Stimulated activated CD4-positive, alpha-beta T cell treated with anti-CD3 and anti-CD28 coated beads, TNF-alpha, amount 100 ng/mL, for 4 hours (primary cell): Measurements from ENCODE around the gene ZFR2.
"Not testable (repeated sequence)": the region's sequence is repeated elsewhere in the genome, so short reads cannot be mapped to it uniquely, and the experiment has no call there.

ENCODE experiments used
- DNase-seq, 3 experiments: peaks; one replicate each; pipeline ENCODE4 v3.0.0-alpha.2; 2020; ENCODE audit warnings: low read depth in 3 of 3

ZFR2 gene

GRCh38 chr19:3874695-3875094, 5.9 kb upstream of the ZFR2 start:
- DNase-seq, result not testable (repeated sequence)

DNA sequence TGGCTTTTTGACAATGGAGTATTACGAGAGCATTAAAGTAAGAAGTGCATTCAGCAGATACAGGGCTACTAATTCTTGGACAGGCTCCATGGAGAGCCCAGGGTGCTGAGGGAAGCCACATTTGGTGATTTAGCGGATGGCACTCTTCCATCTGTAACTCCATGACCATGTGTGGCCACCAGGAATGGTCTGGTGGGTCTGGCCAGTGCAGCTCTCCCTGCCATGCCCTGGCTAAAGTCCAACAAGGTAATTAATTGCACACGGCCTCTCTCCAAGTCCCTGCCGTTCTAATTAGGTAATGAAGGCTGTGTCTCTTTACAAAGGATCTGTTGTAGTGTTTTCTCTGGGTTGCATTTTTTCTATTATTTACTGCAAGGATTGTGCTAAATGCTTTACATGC, 4.3 kb upstream of the ZFR2 start:
- DNase-seq, result no peak

GRCh38 chr19:3867971-3868769, 668 bp downstream of the ZFR2 start:
- no peak for DNase-seq

- DNase-seq, result no peak
These were observed 1.8 kb downstream of the ZFR2 start for GRCh38 chr19:3866910-3867638.

DNA sequence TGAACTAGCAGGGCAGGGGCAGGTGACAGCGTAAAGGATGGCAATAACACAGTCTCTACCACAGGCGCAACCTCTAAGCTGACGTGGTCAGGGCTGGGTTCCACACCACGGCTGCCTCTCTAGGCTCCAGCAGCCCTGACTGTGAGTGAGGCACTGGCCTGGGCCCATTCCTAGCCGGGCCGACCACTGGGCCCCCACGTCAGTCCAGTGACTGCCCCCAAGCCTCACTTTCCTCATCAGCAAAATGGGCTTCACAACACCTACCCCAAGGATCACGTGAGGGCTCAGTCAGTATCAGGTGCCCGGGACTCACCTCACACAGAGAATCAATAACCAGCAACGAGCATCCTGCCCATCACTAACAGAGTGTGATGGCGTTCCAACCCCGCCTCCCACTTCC, 5.2 kb downstream of the ZFR2 start:
- no peak for DNase-seq

DNA sequence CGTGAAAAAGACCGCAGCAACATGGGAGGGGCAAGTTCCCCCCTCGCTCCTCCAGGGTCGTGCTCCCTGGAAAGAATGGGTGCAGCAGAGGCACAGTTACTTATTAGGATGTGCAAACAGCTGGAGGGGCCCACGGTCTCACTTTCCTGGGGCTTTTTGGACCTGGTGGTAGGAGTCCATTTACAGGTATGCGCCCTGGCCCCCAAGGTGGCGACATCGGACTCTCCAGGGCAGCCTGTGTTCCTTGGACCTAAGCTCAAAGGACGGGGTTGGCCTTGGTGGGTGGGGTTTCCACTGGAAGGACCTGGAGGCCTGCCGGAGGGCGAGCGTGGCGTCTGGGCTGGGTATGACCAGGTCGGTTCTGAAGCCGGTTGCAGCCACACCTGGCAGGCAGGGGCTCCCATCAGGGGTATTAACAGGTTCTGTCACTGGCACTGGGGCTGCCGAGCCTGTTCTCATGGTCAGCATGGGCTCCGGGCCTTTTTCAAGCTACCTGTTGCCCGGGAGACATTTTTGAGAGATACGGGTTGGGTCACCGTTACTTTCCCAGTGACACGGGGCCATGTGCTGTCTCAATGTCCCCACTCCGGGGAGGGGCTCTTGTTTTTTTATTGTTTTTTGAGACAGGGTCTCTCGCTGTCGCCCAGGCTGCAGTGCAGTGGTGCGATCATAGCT, 5.9 kb downstream of the ZFR2 start:
- DNase-seq, result no peak

DNA sequence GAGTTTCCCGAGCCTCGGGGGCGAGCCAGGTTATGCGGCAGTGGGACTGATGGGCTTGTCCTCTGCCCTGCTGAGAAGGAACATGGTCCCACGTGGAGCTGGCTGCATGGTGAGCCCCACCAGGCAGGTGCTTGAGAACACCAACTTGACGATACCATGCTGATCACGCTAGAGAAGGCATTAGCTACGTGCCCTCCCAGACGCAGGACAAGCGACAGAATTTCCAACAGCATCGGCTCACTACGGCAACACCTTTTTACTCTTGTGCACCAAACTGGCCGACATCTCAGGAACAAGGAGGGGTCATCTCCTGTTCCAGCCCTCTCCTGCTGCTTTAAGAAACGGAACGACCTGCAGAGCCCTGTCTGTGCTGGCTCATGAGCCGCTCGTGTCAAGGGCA, 8.3 kb downstream of the ZFR2 start:
- no peak for DNase-seq

- no peak for DNase-seq
These were observed 11.3 kb downstream of the ZFR2 start for GRCh38 chr19:3857449-3858003.

DNA sequence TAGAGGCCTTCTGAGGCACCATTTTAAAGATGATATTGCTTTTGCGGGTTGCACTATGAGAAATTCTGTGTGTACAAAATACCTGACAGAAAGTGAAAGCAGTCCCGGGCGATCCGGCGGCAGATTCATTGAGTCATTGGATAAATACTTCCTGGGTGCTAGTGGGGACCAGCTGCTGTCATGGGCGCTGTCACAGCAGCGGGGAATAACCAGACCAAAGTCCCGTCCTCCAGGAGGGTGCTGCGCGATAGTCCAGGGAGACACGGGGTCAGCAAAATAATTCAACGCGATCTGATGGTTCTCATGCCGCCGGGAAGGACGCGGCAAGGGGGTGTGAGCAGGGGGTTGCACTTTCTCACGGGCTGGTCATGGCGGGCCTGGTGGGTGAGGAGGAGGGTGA, 13.5 kb downstream of the ZFR2 start:
- DNase-seq, result no peak

GRCh38 chr19:3852614-3853254, 16.1 kb downstream of the ZFR2 start:
- DNase-seq, result peak in 2 of 3 experiments; percentile 8 to 9

DNA sequence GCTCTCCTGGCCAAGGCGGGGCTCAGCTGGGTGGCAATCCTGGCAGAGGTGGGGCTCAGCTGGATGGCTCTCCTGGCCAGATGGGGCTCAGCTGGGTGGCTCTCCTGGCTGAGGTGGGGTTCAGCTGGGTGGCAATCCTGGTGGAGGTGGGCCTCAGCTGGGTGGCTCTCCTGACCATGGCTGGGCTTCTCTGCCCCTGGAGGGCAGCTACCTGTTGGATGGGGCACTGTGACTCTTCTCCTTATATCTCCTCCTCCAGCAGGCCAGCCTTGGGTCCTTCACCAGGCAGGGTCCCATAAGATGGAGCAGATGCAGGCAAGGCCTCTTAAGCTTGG, 16.7 kb downstream of the ZFR2 start:
- no peak for DNase-seq

GRCh38 chr19:3851254-3852176, 17.3 kb downstream of the ZFR2 start:
- no peak for DNase-seq

DNA sequence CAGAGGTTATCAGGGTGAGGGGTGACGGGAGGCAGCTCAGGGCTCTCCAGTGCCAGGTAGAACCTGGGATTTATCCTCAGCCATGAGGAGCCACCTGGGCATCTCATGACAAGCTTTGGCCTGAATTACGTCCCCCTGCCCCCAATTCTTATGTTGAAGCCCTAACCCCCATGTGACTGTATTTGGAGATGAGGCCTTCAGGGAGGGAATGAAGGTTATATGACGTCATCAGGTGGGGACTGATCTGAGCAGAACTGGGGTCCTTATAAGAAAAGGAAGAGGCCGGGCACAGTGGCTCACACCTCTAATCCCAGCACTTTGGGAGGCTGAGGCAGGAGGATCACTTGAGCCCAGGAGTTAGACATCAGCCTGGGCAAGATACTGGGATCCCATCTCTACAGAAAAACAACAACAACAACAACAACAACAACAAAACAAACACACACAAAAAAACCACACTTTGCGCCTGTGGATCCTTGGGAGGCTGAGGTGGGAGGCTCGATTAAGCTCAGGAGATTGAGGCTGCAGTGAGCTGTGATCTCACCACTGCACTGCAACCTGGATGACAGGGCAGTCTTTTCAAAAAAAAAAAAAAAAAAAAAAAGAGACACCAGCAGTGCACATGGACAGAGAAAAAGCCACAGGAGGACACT, 18.4 kb downstream of the ZFR2 start:
- no peak for DNase-seq

- DNase-seq, result no peak
These were observed 19.1 kb downstream of the ZFR2 start for GRCh38 chr19:3849787-3850186.

DNA sequence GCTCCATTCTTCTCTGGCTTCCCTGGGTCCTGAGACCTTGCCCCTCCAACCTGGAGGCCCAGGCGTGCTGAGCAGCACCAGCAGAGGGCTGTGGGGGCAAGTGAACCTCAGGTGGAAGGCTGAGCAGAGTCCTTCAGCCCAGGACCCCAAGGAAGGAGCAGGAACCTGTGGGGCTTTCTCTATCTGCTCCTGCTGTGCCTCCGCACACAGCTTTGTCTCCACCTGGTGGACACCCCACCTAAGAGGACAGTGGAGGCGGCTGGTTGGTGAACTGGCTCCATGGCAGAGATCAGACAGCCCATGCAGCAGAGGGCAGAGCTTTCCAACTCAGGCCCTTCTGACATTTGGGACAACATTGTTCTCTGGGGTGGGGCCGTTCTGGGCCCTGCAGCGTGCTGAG, 19.7 kb downstream of the ZFR2 start:
- DNase-seq, result peak in 2 of 3 experiments; percentile 14 to 23

DNA sequence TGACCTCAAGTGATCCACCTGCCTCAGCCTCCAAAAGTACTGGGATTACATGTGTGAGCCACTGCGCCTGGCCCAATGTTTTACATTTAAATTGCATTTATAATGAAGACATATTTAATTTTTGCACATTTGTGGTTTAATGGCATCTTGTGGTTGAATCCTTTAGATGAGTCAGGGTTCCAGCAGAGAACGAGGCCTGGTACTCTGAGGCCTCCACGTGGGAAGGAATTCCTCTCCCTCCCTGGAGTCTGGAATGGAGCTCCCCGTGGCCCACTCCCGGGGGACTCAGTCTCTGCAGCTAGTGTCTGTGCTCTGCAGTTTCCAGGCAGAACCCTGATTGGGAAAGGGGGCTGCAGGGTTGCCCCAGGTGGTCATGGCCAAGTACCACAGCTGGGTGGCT, 24.2 kb downstream of the ZFR2 start:
- no peak for DNase-seq

- DNase-seq, result no peak
These were observed 25.9 kb downstream of the ZFR2 start for GRCh38 chr19:3842948-3843347.

- DNase-seq, result no peak
These were observed 28.0 kb downstream of the ZFR2 start for GRCh38 chr19:3840804-3841203.

DNA sequence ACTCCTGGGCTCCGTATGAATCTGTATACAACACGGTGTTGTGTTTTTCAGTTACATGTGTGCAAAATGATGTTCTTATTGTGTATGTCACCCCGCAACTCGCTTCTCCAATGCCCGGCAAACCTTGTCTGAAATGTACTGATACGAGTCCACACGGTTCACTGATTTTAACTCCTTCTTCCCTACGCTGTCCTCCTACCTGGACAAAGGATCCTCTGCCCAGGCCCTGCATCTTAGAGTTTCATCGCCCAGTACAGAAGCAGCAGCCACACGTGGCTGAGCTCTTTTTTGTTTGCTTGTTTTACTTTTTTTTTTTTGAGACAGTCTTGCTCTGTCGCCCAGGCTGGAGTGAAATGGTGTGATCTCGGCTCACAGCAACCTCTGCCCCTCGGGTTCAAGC, 28.9 kb downstream of the ZFR2 start:
- no peak for DNase-seq

- DNase-seq, result no peak
These were observed 30.2 kb downstream of the ZFR2 start for GRCh38 chr19:3838661-3839060.
